CD4-positive, alpha-beta T cell (primary cell): ENCODE results near the gene TIMM8B. TPM values are rescaled to one million over a fixed set of nuclear protein-coding genes. Genes with fewer than 3 reads are reported as not detected.
"Not testable (repeated sequence)": the region's sequence is repeated elsewhere in the genome, so short reads cannot be mapped to it uniquely, and the experiment has no call there.

ENCODE experiments used
- ATAC-seq: fragments of 200-7000 bp; cut with Tn5 transposase; one replicate; pipeline ENCODE4 v1.10.0; 2022; ENCODE audit warnings: mild to moderate bottlenecking; ENCODE audit not compliant: poor library complexity
- CTCF ChIA-PET: fragments of 350-600 bp; sonication (Branson Sonifier 250); formaldehyde crosslinking; loops from one replicate; lab custom pipeline; 2021; ENCODE audit warnings: antibody characterized with exemption, inconsistent platforms; lab: Charles Lee
- POLR2A ChIA-PET: fragments of 350-600 bp; sonication (Branson Sonifier 250); formaldehyde crosslinking; loops from one replicate; lab custom pipeline; 2021; ENCODE audit warnings: antibody characterized with exemption, inconsistent platforms; lab: Charles Lee
- DNase-seq, 14 experiments: peaks; one replicate each; pipeline ENCODE4 v3.0.0-alpha.2; 2013 to 2020; ENCODE audit warnings: mixed read lengths in 2 of 14
- H3K27ac ChIP-seq, 2 donors: one replicate each; pipeline versions ENCODE4 v1.5.1 to v1.7.0; 2013; ENCODE audit warnings: low read length in 2 of 2, low read depth in 1 of 2, mild to moderate bottlenecking in 1 of 2
- H3K27me3 ChIP-seq, 2 experiments: 1 replicate in 1 of 2; 2 replicates in 1 of 2; pipeline versions ENCODE4 v1.6.1 to v1.7.0; 2013; ENCODE audit warnings: low read length in 2 of 2, control low read depth in 1 of 2, mild to moderate bottlenecking in 1 of 2, moderate library complexity in 1 of 2; ENCODE audit not compliant: insufficient read depth in 2 of 2, control insufficient read depth in 1 of 2
- H3K36me3 ChIP-seq: one replicate; pipeline ENCODE4 v1.6.1; 2013; ENCODE audit warnings: low read length, control low read depth; ENCODE audit not compliant: insufficient read depth
- H3K4me1 ChIP-seq: one replicate; pipeline ENCODE4 v1.6.1; 2013; ENCODE audit warnings: low read length, control low read depth; ENCODE audit not compliant: insufficient read depth
- H3K4me3 ChIP-seq: one replicate; pipeline ENCODE4 v1.5.1; 2013; ENCODE audit warnings: mild to moderate bottlenecking, low read length, moderate library complexity
- H3K9me3 ChIP-seq, 2 experiments: 1 replicate in 1 of 2; 2 replicates in 1 of 2; pipeline versions ENCODE4 v1.6.1 to v1.7.0; 2013; ENCODE audit warnings: low read length in 2 of 2, mild to moderate bottlenecking in 2 of 2, control low read depth in 1 of 2, moderate library complexity in 1 of 2; ENCODE audit not compliant: control insufficient read depth in 1 of 2, insufficient read depth in 1 of 2
- H3K27ac Mint-ChIP-seq: one replicate; pipeline ENCODE4 v1.8.0; 2020; ENCODE audit warnings: mixed read lengths
- H3K27me3 Mint-ChIP-seq: one replicate; pipeline ENCODE4 v1.8.0; 2021; ENCODE audit warnings: mixed read lengths
- H3K36me3 Mint-ChIP-seq: one replicate; pipeline ENCODE4 v1.8.0; 2021; ENCODE audit warnings: low read depth, mixed read lengths
- H3K4me1 Mint-ChIP-seq: one replicate; pipeline ENCODE4 v1.8.0; 2021; ENCODE audit warnings: low read depth, mixed read lengths
- H3K4me3 Mint-ChIP-seq: one replicate; pipeline ENCODE4 v1.8.0; 2020; ENCODE audit warnings: mild to moderate bottlenecking, mixed read lengths
- H3K9me3 Mint-ChIP-seq: one replicate; pipeline ENCODE4 v1.8.0; 2020; ENCODE audit warnings: mixed read lengths
- CTCF ChIP-seq: fragments of 200-600 bp; IDR thresholded peaks from one replicate; pipeline ENCODE4 v1.8.0; 2022; ENCODE audit warnings: antibody characterized with exemption, mild to moderate bottlenecking
- intact Hi-C, 2 experiments: fragments of 100-400 bp; cut with DNase I in 1 of 2; cut with micrococcal nuclease in 1 of 2; formaldehyde crosslinking; loops; one replicate each; pipeline versions ENCODE4 v1.15.1 to v1.9.0; 2023 to 2025; cut with DNase I, micrococcal nuclease
- total RNA-seq, 174 experiments: library from RNA in 2 of 174; stranded (reverse) in 2 of 174; gene quantifications; one replicate each; pipeline ENCODE4 v1.2.3 and lab custom pipeline; 2021 to 2026

Gene TIMM8B
- total RNA-seq, 2 experiments from 2014 or later, result 9.1 to 10.5 TPM

- H3K27me3 Mint-ChIP-seq, result no peaks in the 10 kb centered on the region
- Histone ChIP-seq H3K4me1 (no peaks in the 10 kb centered on the region), H3K4me3 (no peak overlapping the region), H3K27ac (no peak overlapping the region), H3K27me3 (no peaks in the 10 kb centered on the region), H3K36me3 (peaks cover 36% of the 10 kb centered on the region), H3K9me3 (no peaks in the 10 kb centered on the region)
- no peak for ATAC-seq
- no peak overlapping the region for H3K4me3 Mint-ChIP-seq
- H3K36me3 Mint-ChIP-seq, result peaks cover 53% of the 10 kb centered on the region
- ChIA-PET POLR2A (no interaction called here), CTCF (no interaction called here)
- H3K27ac Mint-ChIP-seq, result no peak overlapping the region
- no peak for DNase-seq
- no peak for TF ChIP-seq CTCF
- H3K4me1 Mint-ChIP-seq, result peaks cover 4% of the 10 kb centered on the region
- H3K9me3 Mint-ChIP-seq, result no peaks in the 10 kb centered on the region
- intact Hi-C loops, result no loop called here
Measured at GRCh38 chr11:112097734-112098528, 11.4 kb upstream of the TIMM8B start.

GRCh38 chr11:112096194-112096593 is 9.6 kb upstream of the TIMM8B start:
- Histone ChIP-seq H3K36me3 (peaks cover 52% of the 10 kb centered on the region), H3K27me3 (no peaks in the 10 kb centered on the region), H3K4me1 (no peaks in the 10 kb centered on the region), H3K4me3 (no peak overlapping the region), H3K27ac (no peak overlapping the region), H3K9me3 (no peaks in the 10 kb centered on the region)
- H3K27me3 Mint-ChIP-seq, result no peaks in the 10 kb centered on the region
- ATAC-seq, result no peak
- H3K4me3 Mint-ChIP-seq, result no peak overlapping the region
- H3K36me3 Mint-ChIP-seq, result peaks cover 69% of the 10 kb centered on the region
- ChIA-PET CTCF (no interaction called here), POLR2A (no interaction called here)
- intact Hi-C loops, result no loop called here
- DNase-seq, result no peak
- no peak for TF ChIP-seq CTCF
- no peak overlapping the region for H3K27ac Mint-ChIP-seq
- peaks cover 12% of the 10 kb centered on the region for H3K4me1 Mint-ChIP-seq
- no peaks in the 10 kb centered on the region for H3K9me3 Mint-ChIP-seq

GRCh38 chr11:112095302-112095701 is 8.7 kb upstream of the TIMM8B start:
- H3K4me3 ChIP-seq, H3K4me3 Mint-ChIP-seq, H3K27me3 ChIP-seq, DNase-seq, H3K9me3 ChIP-seq, ATAC-seq, CTCF ChIA-PET, H3K27me3 Mint-ChIP-seq, H3K27ac Mint-ChIP-seq, H3K4me1 ChIP-seq, H3K9me3 Mint-ChIP-seq, H3K27ac ChIP-seq, intact Hi-C loops: not testable (repeated sequence)
- POLR2A ChIA-PET, result interaction anchor here (0.7 to 1.1 kb wide), 3 partner anchors 9 to 1780 kb away, joined by 3 read pairs; partner anchors contain the start of genes SDHD and TIMM8B
- peaks cover 58% of the 10 kb centered on the region for H3K36me3 ChIP-seq
- Mint-ChIP-seq H3K36me3 (peaks cover 73% of the 10 kb centered on the region), H3K4me1 (peaks cover 15% of the 10 kb centered on the region)
